SK-N-SH (cell line): ENCODE measurements around the gene BCR. TPM values are rescaled to one million over a fixed set of nuclear protein-coding genes. Genes with fewer than 3 reads are reported as not detected.

Source experiments
- CTCF ChIA-PET: fragments of 300-600, 350-600 bp; formaldehyde crosslinking; extraction: SDS; loops from one replicate; lab custom pipeline; 2021; lab: Yijun Ruan, JAX
- POLR2A ChIA-PET: fragments of 350-600 bp; sonication (Branson Sonifier 250); formaldehyde crosslinking; extraction: SDS; loops from one replicate; lab custom pipeline; 2020; ENCODE audit warnings: antibody characterized with exemption, inconsistent platforms; lab: Yijun Ruan, JAX
- DNase-seq: peaks from one replicate; pipeline ENCODE4 v3.0.0; 2012
- H2AFZ ChIP-seq: fragments of 200-600 bp; sonication (generic); 2 replicates; pipeline ENCODE4 v1.8.1; 2016; ENCODE audit warnings: antibody characterized with exemption, mild to moderate bottlenecking, low read depth
- H3F3A ChIP-seq: fragments of 200-600 bp; sonication (generic); replicated peaks from 2 replicates; pipeline ENCODE3; 2016; ENCODE audit warnings: antibody characterized with exemption, mild to moderate bottlenecking; ENCODE audit not compliant: insufficient read depth
- H3K27ac ChIP-seq, 2 experiments: fragments of 200-500 bp in 1 of 2; fragments of 200-600 bp in 1 of 2; sonication (Bioruptor generic) in 1 of 2; sonication (generic), shearing (Covaris generic) in 1 of 2; 2 replicates each; pipeline versions ENCODE4 v1.5.1 to v1.6.1; 2014 to 2016; ENCODE audit warnings: low read depth in 2 of 2, inconsistent platforms in 1 of 2, low read length in 1 of 2, mild to moderate bottlenecking in 1 of 2, mixed read lengths in 1 of 2
- H3K27me3 ChIP-seq: fragments of 200-600 bp; sonication (generic), shearing (Covaris generic); 2 replicates; pipeline ENCODE4 v1.6.1; 2016; ENCODE audit warnings: mixed run types; ENCODE audit not compliant: insufficient read depth
- H3K36me3 ChIP-seq, 2 experiments: fragments of 200-500 bp in 1 of 2; fragments of 200-600 bp in 1 of 2; sonication (Bioruptor generic) in 1 of 2; sonication (generic) in 1 of 2; replicated peaks in 1 of 2; 2 replicates each; pipeline versions ENCODE3 to v1.5.1; 2014 to 2016; ENCODE audit warnings: low read length in 1 of 2, mild to moderate bottlenecking in 1 of 2; ENCODE audit not compliant: insufficient read depth in 2 of 2, control insufficient read depth in 1 of 2
- H3K4me1 ChIP-seq, 2 experiments: fragments of 200-500 bp in 1 of 2; fragments of 200-600 bp in 1 of 2; sonication (Bioruptor generic) in 1 of 2; sonication (generic), shearing (Covaris generic) in 1 of 2; 2 replicates each; pipeline versions ENCODE4 v1.5.1 to v1.6.1; 2014 to 2016; ENCODE audit warnings: low read depth in 1 of 2, low read length in 1 of 2, mixed run types in 1 of 2; ENCODE audit not compliant: insufficient read depth in 2 of 2, control insufficient read depth in 1 of 2
- H3K4me2 ChIP-seq: fragments of 200-600 bp; sonication (generic), shearing (Covaris generic); 2 replicates; pipeline ENCODE4 v1.6.1; 2017; ENCODE audit warnings: mixed run types
- H3K4me3 ChIP-seq, 2 experiments: fragments of 200-500 bp in 1 of 2; fragments of 200-600 bp in 1 of 2; sonication (Bioruptor generic) in 1 of 2; sonication (generic), shearing (Covaris generic) in 1 of 2; 2 replicates each; pipeline versions ENCODE4 v1.5.1 to v1.8.1; 2014 to 2016; ENCODE audit warnings: low read depth in 2 of 2, inconsistent platforms in 1 of 2, low read length in 1 of 2, mild to moderate bottlenecking in 1 of 2, mixed read lengths in 1 of 2, moderate library complexity in 1 of 2
- H3K79me2 ChIP-seq: fragments of 200-600 bp; sonication (generic); 2 replicates; pipeline ENCODE4 v1.8.1; 2017; ENCODE audit warnings: mild to moderate bottlenecking; ENCODE audit not compliant: insufficient read depth
- H3K9ac ChIP-seq: fragments of 200-600 bp; sonication (generic); 2 replicates; pipeline ENCODE4 v1.6.1; 2017; ENCODE audit warnings: mixed run types
- H3K9me2 ChIP-seq: fragments of 200-600 bp; sonication (generic); 2 replicates; pipeline ENCODE4 v1.6.1; 2017; ENCODE audit warnings: mixed run types
- H3K9me3 ChIP-seq: fragments of 200-600 bp; sonication (generic); 2 replicates; pipeline ENCODE4 v1.6.1; 2017; ENCODE audit warnings: mixed run types, mild to moderate bottlenecking, moderate library complexity
- H4K20me1 ChIP-seq: fragments of 200-600 bp; sonication (generic); 2 replicates; pipeline ENCODE4 v1.6.1; 2017; ENCODE audit warnings: mild to moderate bottlenecking, mixed run types; ENCODE audit not compliant: insufficient read depth
- CHD2 ChIP-seq: fragments of 150-350 bp; IDR thresholded peaks from 2 replicates; pipeline ENCODE4 v1.6.1; 2018; ENCODE audit warnings: low read length; ENCODE audit not compliant: partially characterized antibody
- GABPA ChIP-seq: IDR thresholded peaks from 2 replicates; pipeline ENCODE4 v1.4.0; 2012; ENCODE audit warnings: low read depth, mild to moderate bottlenecking
- JUND ChIP-seq: IDR thresholded peaks from 2 replicates; pipeline ENCODE4 v1.4.0; 2012
- MEF2A ChIP-seq: IDR thresholded peaks from 2 replicates; pipeline ENCODE4 v1.4.0; 2012; ENCODE audit warnings: low read depth, borderline replicate concordance
- NFIC ChIP-seq: IDR thresholded peaks from 2 replicates; pipeline ENCODE4 v1.4.0; 2012; ENCODE audit warnings: borderline replicate concordance
- POLR2AphosphoS5 ChIP-seq: IDR thresholded peaks from 2 replicates; pipeline ENCODE4 v1.6.1; 2012; ENCODE audit warnings: low read depth, low read length
- RFX5 ChIP-seq: IDR thresholded peaks from 2 replicates; pipeline ENCODE4 v1.6.1; 2012; ENCODE audit warnings: mild to moderate bottlenecking, improper control_type of control experiment, low read length
- RXRA ChIP-seq: IDR thresholded peaks from 2 replicates; pipeline ENCODE4 v1.4.0; 2012; ENCODE audit warnings: low read depth, mild to moderate bottlenecking, borderline replicate concordance
- SIN3A ChIP-seq: IDR thresholded peaks from 2 replicates; pipeline ENCODE4 v1.6.1; 2012; ENCODE audit warnings: low read depth, mild to moderate bottlenecking, low read length, moderate library complexity, borderline replicate concordance
- SMC3 ChIP-seq: IDR thresholded peaks from 2 replicates; pipeline ENCODE4 v1.6.1; 2012; ENCODE audit warnings: low read depth, low read length, improper control_type of control experiment
- TCF12 ChIP-seq: IDR thresholded peaks from 2 replicates; pipeline ENCODE4 v1.4.0; 2012
- TEAD4 ChIP-seq: IDR thresholded peaks from 2 replicates; pipeline ENCODE4 v1.4.0; 2012; ENCODE audit warnings: mild to moderate bottlenecking, borderline replicate concordance; ENCODE audit not compliant: insufficient read depth
- USF1 ChIP-seq: IDR thresholded peaks from 2 replicates; pipeline ENCODE4 v1.4.0; 2012; ENCODE audit warnings: low read depth, borderline replicate concordance
- YY1 ChIP-seq: IDR thresholded peaks from 2 replicates; pipeline ENCODE4 v1.4.0; 2012; ENCODE audit warnings: low read depth, mild to moderate bottlenecking
- ZBTB33 ChIP-seq: IDR thresholded peaks from 2 replicates; pipeline ENCODE4 v1.4.0; 2012; ENCODE audit warnings: low read depth, borderline replicate concordance
- WGBS: methylation state at CpG from one replicate; pipeline ENCODE4 v1.1.6; 2017; ENCODE audit warnings: low lambda C conversion rate; 5-methylcytosine and 5-hydroxymethylcytosine counted together
- polyA plus RNA-seq, 3 experiments: library from polyadenylated mRNA; depleted of rRNA; stranded (reverse); fragments of >200 nt; gene quantifications; 2 replicates each; pipeline ENCODE4 v1.2.3, GENCODE V29; 2012
- TF ChIP-seq, protein P1 (sequence below): fragments of 150-350 bp; IDR thresholded peaks from 2 replicates; pipeline ENCODE4 v1.6.1; 2017; ENCODE audit warnings: antibody characterized with exemption, low read length, low read depth, borderline replicate concordance
- TF ChIP-seq, protein P2 (sequence below): fragments of 200-600 bp; sonication (generic); IDR thresholded peaks from 2 replicates; pipeline ENCODE4 v1.6.1; 2017; ENCODE audit warnings: antibody characterized with exemption, mild to moderate bottlenecking, moderate library complexity
- TF ChIP-seq, protein P3 (sequence below): IDR thresholded peaks from 2 replicates; pipeline ENCODE4; 2012

BCR gene
- polyA plus RNA-seq, 1 of the 3 experiments (the other 2 are of a cell fraction), result 50.9 TPM

DNA sequence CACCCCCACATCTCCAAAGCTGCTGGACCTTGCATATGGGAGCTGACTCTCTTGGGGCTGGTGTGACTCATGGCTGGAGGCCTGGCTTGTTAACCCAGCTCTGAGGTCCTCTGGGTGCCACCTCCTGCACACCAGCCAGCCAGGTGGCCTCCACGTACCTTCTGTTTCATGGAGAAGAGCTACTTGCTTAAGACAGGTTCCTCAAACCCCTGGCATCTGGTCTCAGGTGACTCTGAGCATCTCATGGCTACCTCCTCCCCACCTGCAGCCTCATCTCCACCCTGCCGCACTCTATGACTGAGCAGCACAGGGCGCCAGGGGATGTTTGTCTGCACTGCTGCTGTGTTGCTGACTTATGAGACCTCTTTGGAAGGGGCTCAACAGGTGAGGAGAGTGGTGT, 55.7 kb downstream of the BCR start:
- no peak for TF ChIP-seq NFIC
- TF ChIP-seq, protein P1, sequence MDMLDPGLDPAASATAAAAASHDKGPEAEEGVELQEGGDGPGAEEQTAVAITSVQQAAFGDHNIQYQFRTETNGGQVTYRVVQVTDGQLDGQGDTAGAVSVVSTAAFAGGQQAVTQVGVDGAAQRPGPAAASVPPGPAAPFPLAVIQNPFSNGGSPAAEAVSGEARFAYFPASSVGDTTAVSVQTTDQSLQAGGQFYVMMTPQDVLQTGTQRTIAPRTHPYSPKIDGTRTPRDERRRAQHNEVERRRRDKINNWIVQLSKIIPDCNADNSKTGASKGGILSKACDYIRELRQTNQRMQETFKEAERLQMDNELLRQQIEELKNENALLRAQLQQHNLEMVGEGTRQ, result no peak
- no peak for TF ChIP-seq TEAD4
- no peak for TF ChIP-seq MEF2A
- TF ChIP-seq RFX5, result no peak
- TF ChIP-seq JUND, result no peak
- TF ChIP-seq, protein P2, sequence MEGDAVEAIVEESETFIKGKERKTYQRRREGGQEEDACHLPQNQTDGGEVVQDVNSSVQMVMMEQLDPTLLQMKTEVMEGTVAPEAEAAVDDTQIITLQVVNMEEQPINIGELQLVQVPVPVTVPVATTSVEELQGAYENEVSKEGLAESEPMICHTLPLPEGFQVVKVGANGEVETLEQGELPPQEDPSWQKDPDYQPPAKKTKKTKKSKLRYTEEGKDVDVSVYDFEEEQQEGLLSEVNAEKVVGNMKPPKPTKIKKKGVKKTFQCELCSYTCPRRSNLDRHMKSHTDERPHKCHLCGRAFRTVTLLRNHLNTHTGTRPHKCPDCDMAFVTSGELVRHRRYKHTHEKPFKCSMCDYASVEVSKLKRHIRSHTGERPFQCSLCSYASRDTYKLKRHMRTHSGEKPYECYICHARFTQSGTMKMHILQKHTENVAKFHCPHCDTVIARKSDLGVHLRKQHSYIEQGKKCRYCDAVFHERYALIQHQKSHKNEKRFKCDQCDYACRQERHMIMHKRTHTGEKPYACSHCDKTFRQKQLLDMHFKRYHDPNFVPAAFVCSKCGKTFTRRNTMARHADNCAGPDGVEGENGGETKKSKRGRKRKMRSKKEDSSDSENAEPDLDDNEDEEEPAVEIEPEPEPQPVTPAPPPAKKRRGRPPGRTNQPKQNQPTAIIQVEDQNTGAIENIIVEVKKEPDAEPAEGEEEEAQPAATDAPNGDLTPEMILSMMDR, result no peak
- no peak for TF ChIP-seq YY1
- no peak for TF ChIP-seq GABPA
- Histone ChIP-seq H3K4me2 (no peak overlapping the region), H3K9me3 (no peaks in the 10 kb centered on the region), H3K79me2 (peaks cover 67% of the 10 kb centered on the region), H2AFZ (no peak overlapping the region), H3K36me3 (no peaks in the 10 kb centered on the region), H3K4me3 (no peak overlapping the region), H3K27ac (no peak overlapping the region; a peak in 1 of 4 replicates), H4K20me1 (peaks cover 38% of the 10 kb centered on the region), H3K9ac (no peak overlapping the region), H3K9me2 (no peaks in the 10 kb centered on the region), H3K27me3 (no peaks in the 10 kb centered on the region), H3F3A (no peaks in the 10 kb centered on the region), H3K4me1 (peaks cover 5 to 64% of the 10 kb centered on the region in 2 experiments; a peak in 2 of 4 replicates)
- DNase-seq, result no peak
- ChIA-PET POLR2A (no interaction called here), CTCF (interaction anchor here (1.9 to 2.7 kb wide), 2 partner anchors 11 to 277 kb away, joined by 4 to 7 read pairs; no protein-coding TSS in a partner anchor)
- WGBS, result 100% methylated on average over 3 of the region's 3 CpGs

- Histone ChIP-seq H3K4me1 (peaks cover 5 to 66% of the 10 kb centered on the region in 2 experiments; a peak in 2 of 4 replicates), H3K27ac (peak overlapping the region in 1 of 2 experiments; percentile 60; a peak in 2 of 4 replicates), H3K79me2 (peaks cover 63% of the 10 kb centered on the region; the same call in 1 of the 2 replicates), H3K27me3 (no peaks in the 10 kb centered on the region), H3K4me3 (no peak overlapping the region), H4K20me1 (peaks cover 35% of the 10 kb centered on the region), H3K4me2 (no peak overlapping the region), H3K9me2 (no peaks in the 10 kb centered on the region), H3K36me3 (no peaks in the 10 kb centered on the region), H3K9ac (no peak overlapping the region), H3K9me3 (no peaks in the 10 kb centered on the region), H3F3A (no peaks in the 10 kb centered on the region), H2AFZ (no peak overlapping the region)
- CTCF ChIA-PET, result interaction anchor here (0.9 to 2.7 kb wide), 5 partner anchors 12 to 277 kb away, joined by 3 to 13 read pairs (median 4); no protein-coding TSS in a partner anchor
- DNase-seq, result no peak
- POLR2A ChIA-PET, result no interaction called here
- 95% methylated on average over 9 of the region's 14 CpGs for WGBS
- TF ChIP-seq NFIC (no peak), ZBTB33 (no peak), POLR2AphosphoS5 (no peak), TCF12 (no peak), USF1 (no peak), YY1 (no peak), RXRA (no peak), SMC3 (no peak), SIN3A (no peak), CHD2 (no peak), JUND (no peak)
- TF ChIP-seq, protein P3, sequence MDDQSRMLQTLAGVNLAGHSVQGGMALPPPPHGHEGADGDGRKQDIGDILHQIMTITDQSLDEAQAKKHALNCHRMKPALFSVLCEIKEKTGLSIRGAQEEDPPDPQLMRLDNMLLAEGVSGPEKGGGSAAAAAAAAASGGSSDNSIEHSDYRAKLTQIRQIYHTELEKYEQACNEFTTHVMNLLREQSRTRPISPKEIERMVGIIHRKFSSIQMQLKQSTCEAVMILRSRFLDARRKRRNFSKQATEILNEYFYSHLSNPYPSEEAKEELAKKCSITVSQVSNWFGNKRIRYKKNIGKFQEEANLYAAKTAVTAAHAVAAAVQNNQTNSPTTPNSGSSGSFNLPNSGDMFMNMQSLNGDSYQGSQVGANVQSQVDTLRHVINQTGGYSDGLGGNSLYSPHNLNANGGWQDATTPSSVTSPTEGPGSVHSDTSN, result no peak
- TF ChIP-seq, protein P2, result no peak
These were observed 56.3 kb downstream of the BCR start for GRCh38 chr22:23236440-23237184.
